Measurements from ENCODE around the gene ELOVL3. TPM values are rescaled to one million over a fixed set of nuclear protein-coding genes. Genes with fewer than 3 reads are reported as not detected.

ELOVL3 gene
- total and polyA plus RNA-seq, 9 of the 15 experiments (the other 6 are each of a cell fraction or from before 2014, with no cell fraction given): 0.32 to 3.3 (median 0.87) TPM

DNA sequence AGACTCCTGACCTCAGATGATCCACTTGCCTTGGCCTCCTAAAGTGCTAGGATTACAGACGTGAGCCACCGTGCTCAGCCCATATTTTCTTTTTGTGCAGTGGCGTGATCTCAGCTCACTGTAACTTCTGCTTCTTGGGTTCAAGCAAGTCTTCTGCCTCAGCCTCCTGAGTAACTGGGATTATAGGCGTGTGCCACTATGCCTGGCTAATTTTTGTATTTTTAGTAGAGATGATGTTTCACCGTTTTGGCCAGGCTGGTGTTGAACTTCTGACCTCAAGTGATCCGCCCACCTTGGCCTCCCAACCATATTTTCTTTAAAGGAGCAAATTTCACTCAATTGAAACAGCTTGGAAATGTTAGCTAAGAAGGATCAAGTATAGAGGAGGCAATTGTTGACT, 35.7 kb downstream of the ELOVL3 start:
- H3K4me3 ChIP-seq: no peak overlapping the region
- peaks cover 59% of the 10 kb centered on the region for H3K36me3 ChIP-seq (ENCODE audit: control insufficient read depth, insufficient read depth, low read length)
- no peaks in the 10 kb centered on the region for H3K9me3 ChIP-seq (replicated peaks; ENCODE audit: control insufficient read depth, insufficient read depth, low read depth, low read length)
- CTCF ChIA-PET (ENCODE audit: low intra/inter-chr PET ratio): no interaction called here
- H4K20me1 ChIP-seq (replicated peaks; ENCODE audit: control insufficient read depth, insufficient read depth, low read length): no peaks in the 10 kb centered on the region
- DNase-seq (ENCODE audit: extremely low read depth in 1 of 4, low spot score in 3 of 4): no peak
- intact Hi-C loops (cut with micrococcal nuclease): no loop called here
- in situ Hi-C loops (cut with MboI): no loop called here
- no peaks in the 10 kb centered on the region for H3K4me1 ChIP-seq (replicated peaks in 1 of 2; ENCODE audit: control insufficient read depth in 2 of 2, insufficient read depth in 2 of 2, low read length in 2 of 2)
- H3K27ac ChIP-seq (ENCODE audit: extremely low read depth, low read depth, low read length): no peak overlapping the region
- WGBS (ENCODE audit: insufficient coverage, low coverage, missing lambda C conversion rate): 85% methylated on average over 4 of the region's 6 CpGs
- FAIRE-seq: no peak
- no peak for ATAC-seq
- no TSS peak for BruUV-seq (replicated peaks)
- no peak overlapping the region for H3K4me2 ChIP-seq (ENCODE audit: insufficient read depth, low read length)
- H3K79me2 ChIP-seq (ENCODE audit: control insufficient read depth, insufficient read depth, low read length): peaks cover 27% of the 10 kb centered on the region
- TF ChIP-seq, protein P1, sequence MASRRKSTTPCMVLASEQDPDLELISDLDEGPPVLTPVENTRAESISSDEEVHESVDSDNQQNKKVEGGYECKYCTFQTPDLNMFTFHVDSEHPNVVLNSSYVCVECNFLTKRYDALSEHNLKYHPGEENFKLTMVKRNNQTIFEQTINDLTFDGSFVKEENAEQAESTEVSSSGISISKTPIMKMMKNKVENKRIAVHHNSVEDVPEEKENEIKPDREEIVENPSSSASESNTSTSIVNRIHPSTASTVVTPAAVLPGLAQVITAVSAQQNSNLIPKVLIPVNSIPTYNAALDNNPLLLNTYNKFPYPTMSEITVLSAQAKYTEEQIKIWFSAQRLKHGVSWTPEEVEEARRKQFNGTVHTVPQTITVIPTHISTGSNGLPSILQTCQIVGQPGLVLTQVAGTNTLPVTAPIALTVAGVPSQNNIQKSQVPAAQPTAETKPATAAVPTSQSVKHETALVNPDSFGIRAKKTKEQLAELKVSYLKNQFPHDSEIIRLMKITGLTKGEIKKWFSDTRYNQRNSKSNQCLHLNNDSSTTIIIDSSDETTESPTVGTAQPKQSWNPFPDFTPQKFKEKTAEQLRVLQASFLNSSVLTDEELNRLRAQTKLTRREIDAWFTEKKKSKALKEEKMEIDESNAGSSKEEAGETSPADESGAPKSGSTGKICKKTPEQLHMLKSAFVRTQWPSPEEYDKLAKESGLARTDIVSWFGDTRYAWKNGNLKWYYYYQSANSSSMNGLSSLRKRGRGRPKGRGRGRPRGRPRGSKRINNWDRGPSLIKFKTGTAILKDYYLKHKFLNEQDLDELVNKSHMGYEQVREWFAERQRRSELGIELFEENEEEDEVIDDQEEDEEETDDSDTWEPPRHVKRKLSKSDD (conservative IDR thresholded peaks at IDR 0.05; ENCODE audit: low read length): no peak
- no peak for TF ChIP-seq ZNF584 (CRISPR knock-in tag; IDR thresholded peaks at IDR 0.05; ENCODE audit: low read depth)
- TF ChIP-seq, protein P2, sequence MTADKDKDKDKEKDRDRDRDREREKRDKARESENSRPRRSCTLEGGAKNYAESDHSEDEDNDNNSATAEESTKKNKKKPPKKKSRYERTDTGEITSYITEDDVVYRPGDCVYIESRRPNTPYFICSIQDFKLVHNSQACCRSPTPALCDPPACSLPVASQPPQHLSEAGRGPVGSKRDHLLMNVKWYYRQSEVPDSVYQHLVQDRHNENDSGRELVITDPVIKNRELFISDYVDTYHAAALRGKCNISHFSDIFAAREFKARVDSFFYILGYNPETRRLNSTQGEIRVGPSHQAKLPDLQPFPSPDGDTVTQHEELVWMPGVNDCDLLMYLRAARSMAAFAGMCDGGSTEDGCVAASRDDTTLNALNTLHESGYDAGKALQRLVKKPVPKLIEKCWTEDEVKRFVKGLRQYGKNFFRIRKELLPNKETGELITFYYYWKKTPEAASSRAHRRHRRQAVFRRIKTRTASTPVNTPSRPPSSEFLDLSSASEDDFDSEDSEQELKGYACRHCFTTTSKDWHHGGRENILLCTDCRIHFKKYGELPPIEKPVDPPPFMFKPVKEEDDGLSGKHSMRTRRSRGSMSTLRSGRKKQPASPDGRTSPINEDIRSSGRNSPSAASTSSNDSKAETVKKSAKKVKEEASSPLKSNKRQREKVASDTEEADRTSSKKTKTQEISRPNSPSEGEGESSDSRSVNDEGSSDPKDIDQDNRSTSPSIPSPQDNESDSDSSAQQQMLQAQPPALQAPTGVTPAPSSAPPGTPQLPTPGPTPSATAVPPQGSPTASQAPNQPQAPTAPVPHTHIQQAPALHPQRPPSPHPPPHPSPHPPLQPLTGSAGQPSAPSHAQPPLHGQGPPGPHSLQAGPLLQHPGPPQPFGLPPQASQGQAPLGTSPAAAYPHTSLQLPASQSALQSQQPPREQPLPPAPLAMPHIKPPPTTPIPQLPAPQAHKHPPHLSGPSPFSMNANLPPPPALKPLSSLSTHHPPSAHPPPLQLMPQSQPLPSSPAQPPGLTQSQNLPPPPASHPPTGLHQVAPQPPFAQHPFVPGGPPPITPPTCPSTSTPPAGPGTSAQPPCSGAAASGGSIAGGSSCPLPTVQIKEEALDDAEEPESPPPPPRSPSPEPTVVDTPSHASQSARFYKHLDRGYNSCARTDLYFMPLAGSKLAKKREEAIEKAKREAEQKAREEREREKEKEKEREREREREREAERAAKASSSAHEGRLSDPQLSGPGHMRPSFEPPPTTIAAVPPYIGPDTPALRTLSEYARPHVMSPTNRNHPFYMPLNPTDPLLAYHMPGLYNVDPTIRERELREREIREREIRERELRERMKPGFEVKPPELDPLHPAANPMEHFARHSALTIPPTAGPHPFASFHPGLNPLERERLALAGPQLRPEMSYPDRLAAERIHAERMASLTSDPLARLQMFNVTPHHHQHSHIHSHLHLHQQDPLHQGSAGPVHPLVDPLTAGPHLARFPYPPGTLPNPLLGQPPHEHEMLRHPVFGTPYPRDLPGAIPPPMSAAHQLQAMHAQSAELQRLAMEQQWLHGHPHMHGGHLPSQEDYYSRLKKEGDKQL (CRISPR knock-in tag; IDR thresholded peaks at IDR 0.05; ENCODE audit: borderline replicate concordance): no peak
- H3K9me1 ChIP-seq (ENCODE audit: control insufficient read depth, insufficient read depth, low read length): peaks cover 3% of the 10 kb centered on the region
- POLR2A ChIA-PET: interaction anchor here (1.6 kb wide), 1 partner anchor 12 kb away, joined by 4 read pairs; no protein-coding TSS in a partner anchor
- no peaks in the 10 kb centered on the region for H3K27me3 ChIP-seq (ENCODE audit: control insufficient read depth in 2 of 2, insufficient read depth in 2 of 2, low read length in 2 of 2)
- no peak overlapping the region for H3K9ac ChIP-seq (ENCODE audit: insufficient read depth in 1 of 2, low read depth in 2 of 2, low read length in 2 of 2)
- H2AFZ ChIP-seq (ENCODE audit: low read depth, low read length): no peak overlapping the region

Data from K562 (cell line).